GM18511 (cell line): ENCODE data around the gene MUC21.
"Not testable (repeated sequence)": the region's sequence is repeated elsewhere in the genome, so short reads cannot be mapped to it uniquely, and the experiment has no call there.

Experiments
- ATAC-seq: cut with Tn5 transposase; IDR thresholded peaks from one replicate; pipeline ENCODE4 v1.9.1; 2021; ENCODE audit warnings: mild to moderate bottlenecking, moderate library complexity; ENCODE audit not compliant: unreplicated experiment

MUC21 gene

GRCh38 chr6:31005249-31006020 lies 21.9 kb downstream of the MUC21 start:
- no peak for ATAC-seq

GRCh38 chr6:31007694-31008093 lies 24.2 kb downstream of the MUC21 start:
- no peak for ATAC-seq

GRCh38 chr6:31008165-31008564 lies 24.6 kb downstream of the MUC21 start:
- no peak for ATAC-seq

GRCh38 chr6:31009731-31010130 lies 26.2 kb downstream of the MUC21 start:
- ATAC-seq: no peak

- ATAC-seq: no peak
Observed at GRCh38 chr6:31010393-31011060, 27.0 kb downstream of the MUC21 start, which contains the start of gene MUC22. Gene MUC22, plus strand, starts transcription at chr6:31010474. Its CDS starts 233 bp downstream, at chr6:31010707.

GRCh38 chr6:31011153-31011552 lies 27.6 kb downstream of the MUC21 start:
- ATAC-seq: no peak

- no peak for ATAC-seq
Observed at GRCh38 chr6:31016659-31017299, 33.3 kb downstream of the MUC21 start.

- ATAC-seq: not testable (repeated sequence)
Observed at GRCh38 chr6:31017436-31017835, 33.9 kb downstream of the MUC21 start.

- no peak for ATAC-seq
Observed at GRCh38 chr6:31020057-31020456, 36.5 kb downstream of the MUC21 start.

- not testable (repeated sequence) for ATAC-seq
Observed at GRCh38 chr6:31020631-31021255, 37.2 kb downstream of the MUC21 start.

- ATAC-seq: not testable (repeated sequence)
Observed at GRCh38 chr6:31021705-31022531, 38.4 kb downstream of the MUC21 start.

GRCh38 chr6:31025595-31025994 lies 42.1 kb downstream of the MUC21 start:
- no peak for ATAC-seq

- no peak for ATAC-seq
Observed at GRCh38 chr6:31031095-31031494, 47.6 kb downstream of the MUC21 start.

GRCh38 chr6:31033075-31033474 lies 49.6 kb downstream of the MUC21 start:
- ATAC-seq: no peak

GRCh38 chr6:31035862-31036497 lies 52.5 kb downstream of the MUC21 start:
- ATAC-seq: no peak

GRCh38 chr6:31037169-31037568 lies 53.7 kb downstream of the MUC21 start:
- no peak for ATAC-seq

- no peak for ATAC-seq
Observed at GRCh38 chr6:31037682-31038081, 54.2 kb downstream of the MUC21 start.

- ATAC-seq: no peak
Observed at GRCh38 chr6:31038559-31038958, 55.0 kb downstream of the MUC21 start.
